ENCODE measurements around the gene ATP6AP2.

The ATP6AP2 gene, protein sequence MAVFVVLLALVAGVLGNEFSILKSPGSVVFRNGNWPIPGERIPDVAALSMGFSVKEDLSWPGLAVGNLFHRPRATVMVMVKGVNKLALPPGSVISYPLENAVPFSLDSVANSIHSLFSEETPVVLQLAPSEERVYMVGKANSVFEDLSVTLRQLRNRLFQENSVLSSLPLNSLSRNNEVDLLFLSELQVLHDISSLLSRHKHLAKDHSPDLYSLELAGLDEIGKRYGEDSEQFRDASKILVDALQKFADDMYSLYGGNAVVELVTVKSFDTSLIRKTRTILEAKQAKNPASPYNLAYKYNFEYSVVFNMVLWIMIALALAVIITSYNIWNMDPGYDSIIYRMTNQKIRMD

GRCh38 chrX:40580537-40581335 lies at the start of gene ATP6AP2:
Gene ATP6AP2 (plus strand): TSS chrX:40580970. CDS start chrX:40581066, 96 bp downstream.
- H3K4me3 ChIP-seq (ENCODE audit: low read depth, low read length), result peak within 1 kb of the TSS; percentile 75
- TF ChIP-seq, protein P1, sequence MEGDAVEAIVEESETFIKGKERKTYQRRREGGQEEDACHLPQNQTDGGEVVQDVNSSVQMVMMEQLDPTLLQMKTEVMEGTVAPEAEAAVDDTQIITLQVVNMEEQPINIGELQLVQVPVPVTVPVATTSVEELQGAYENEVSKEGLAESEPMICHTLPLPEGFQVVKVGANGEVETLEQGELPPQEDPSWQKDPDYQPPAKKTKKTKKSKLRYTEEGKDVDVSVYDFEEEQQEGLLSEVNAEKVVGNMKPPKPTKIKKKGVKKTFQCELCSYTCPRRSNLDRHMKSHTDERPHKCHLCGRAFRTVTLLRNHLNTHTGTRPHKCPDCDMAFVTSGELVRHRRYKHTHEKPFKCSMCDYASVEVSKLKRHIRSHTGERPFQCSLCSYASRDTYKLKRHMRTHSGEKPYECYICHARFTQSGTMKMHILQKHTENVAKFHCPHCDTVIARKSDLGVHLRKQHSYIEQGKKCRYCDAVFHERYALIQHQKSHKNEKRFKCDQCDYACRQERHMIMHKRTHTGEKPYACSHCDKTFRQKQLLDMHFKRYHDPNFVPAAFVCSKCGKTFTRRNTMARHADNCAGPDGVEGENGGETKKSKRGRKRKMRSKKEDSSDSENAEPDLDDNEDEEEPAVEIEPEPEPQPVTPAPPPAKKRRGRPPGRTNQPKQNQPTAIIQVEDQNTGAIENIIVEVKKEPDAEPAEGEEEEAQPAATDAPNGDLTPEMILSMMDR (IDR thresholded peaks at IDR 0.05; ENCODE audit: control insufficient read depth, extremely low read depth, insufficient read depth), result no peak
- DNase-seq (ENCODE audit: low read depth), result peak; percentile 83

DNA sequence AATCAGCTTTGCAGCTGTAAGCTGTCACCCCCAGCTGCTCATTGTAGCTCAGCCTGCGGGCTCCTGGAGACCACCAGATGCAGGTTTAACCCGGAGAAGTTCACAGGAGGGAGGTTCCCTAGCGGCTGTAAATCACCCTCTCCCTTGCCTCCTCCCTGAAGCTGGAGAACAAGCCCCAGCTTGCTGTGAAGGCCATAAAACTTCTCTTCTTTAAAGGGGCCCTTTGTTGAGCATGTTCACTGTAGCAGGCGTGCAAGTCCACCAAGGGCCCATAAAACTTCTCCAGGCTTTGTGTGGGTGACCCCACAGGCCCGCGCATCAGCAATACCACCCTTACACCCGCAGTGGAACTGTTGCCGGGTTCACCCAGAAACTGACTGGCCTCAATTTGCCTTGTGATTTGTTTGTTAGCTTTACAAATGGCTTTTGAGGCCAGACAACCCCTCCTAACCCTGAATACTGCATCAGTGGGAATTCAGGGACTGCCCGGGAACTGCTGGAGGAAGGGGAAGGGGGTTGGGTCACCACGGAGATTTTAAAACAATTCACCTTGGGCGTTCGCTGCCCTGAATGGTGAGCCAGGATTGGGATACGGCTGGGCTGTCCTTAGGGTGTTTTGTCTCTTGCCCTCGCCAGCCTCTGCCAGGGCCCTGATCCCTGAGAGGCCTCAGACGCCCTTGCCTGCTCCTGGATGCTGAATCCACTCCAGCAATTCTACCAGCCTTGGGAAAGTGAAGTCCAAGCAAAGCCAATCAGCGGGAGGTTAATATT lies 49.5 kb upstream of the ATP6AP2 start:
- TF ChIP-seq, protein P1 (IDR thresholded peaks at IDR 0.05; ENCODE audit: control insufficient read depth, extremely low read depth, insufficient read depth), result no peak
- no peak for DNase-seq (ENCODE audit: low read depth)
- H3K4me3 ChIP-seq (ENCODE audit: low read depth, low read length), result no peak overlapping the region

DNA sequence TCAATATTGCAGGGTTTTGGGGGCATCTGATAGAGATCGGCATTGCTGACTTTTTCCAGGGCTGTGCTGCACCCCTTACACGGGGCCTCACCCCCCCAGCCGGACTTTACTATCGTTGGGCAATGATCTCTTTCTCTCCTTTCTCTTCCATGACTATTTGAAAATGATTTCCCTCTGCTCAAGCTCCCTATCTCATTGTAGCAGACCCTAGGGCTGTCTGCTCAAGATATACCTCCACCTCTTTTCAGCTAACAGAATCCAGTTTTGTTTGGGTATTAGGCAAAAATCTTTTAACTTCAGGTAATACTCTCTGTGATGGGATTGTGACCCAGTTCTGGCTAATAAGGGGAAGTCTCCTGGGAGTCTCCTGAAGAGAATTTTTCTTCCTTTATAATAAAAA lies 43.5 kb upstream of the ATP6AP2 start:
- no peak overlapping the region for H3K4me3 ChIP-seq (ENCODE audit: low read depth, low read length)
- TF ChIP-seq, protein P1 (IDR thresholded peaks at IDR 0.05; ENCODE audit: control insufficient read depth, extremely low read depth, insufficient read depth), result no peak
- DNase-seq (ENCODE audit: low read depth), result no peak

GRCh38 chrX:40538406-40538805 lies 42.4 kb upstream of the ATP6AP2 start:
- no peak for DNase-seq (ENCODE audit: low read depth)
- H3K4me3 ChIP-seq (ENCODE audit: low read depth, low read length), result no peak overlapping the region
- TF ChIP-seq, protein P1 (IDR thresholded peaks at IDR 0.05; ENCODE audit: control insufficient read depth, extremely low read depth, insufficient read depth), result no peak

- TF ChIP-seq, protein P1 (IDR thresholded peaks at IDR 0.05; ENCODE audit: control insufficient read depth, extremely low read depth, insufficient read depth), result no peak
- DNase-seq (ENCODE audit: low read depth), result no peak
- no peak overlapping the region for H3K4me3 ChIP-seq (ENCODE audit: low read depth, low read length)
These were observed 41.3 kb upstream of the ATP6AP2 start for GRCh38 chrX:40539214-40540142.

GRCh38 chrX:40542208-40542607 lies 38.6 kb upstream of the ATP6AP2 start:
- TF ChIP-seq, protein P1 (IDR thresholded peaks at IDR 0.05; ENCODE audit: control insufficient read depth, extremely low read depth, insufficient read depth), result no peak
- no peak overlapping the region for H3K4me3 ChIP-seq (ENCODE audit: low read depth, low read length)
- no peak for DNase-seq (ENCODE audit: low read depth)

All from LNCaP clone FGC (cell line).